Stomach (tissue), 9 donors: ENCODE data around the gene VPS51. TPM values are rescaled to one million over a fixed set of nuclear protein-coding genes. Genes with fewer than 3 reads are reported as not detected.

Experiments
- DNase-seq, 2 donors: peaks; one replicate each; pipeline versions ENCODE4 v3.0.0 to v3.0.0-alpha.2; 2013 to 2019
- H3K27ac ChIP-seq, 5 donors: fragments of 200-600 bp in 4 of 5; sonication (generic) in 4 of 5; one replicate each; pipeline ENCODE4 v1.5.1; 2013 to 2019; ENCODE audit warnings: mild to moderate bottlenecking in 1 of 5, moderate library complexity in 1 of 5
- H3K27me3 ChIP-seq, 3 donors: fragments of 200-600 bp; sonication (generic); one replicate each; pipeline ENCODE4 v1.5.1; 2017 to 2019; ENCODE audit warnings: mixed run types in 1 of 3
- H3K36me3 ChIP-seq, 4 donors: fragments of 200-600 bp; sonication (generic); 1 replicate in 3 of 4; 2 replicates in 1 of 4; pipeline ENCODE4 v1.5.1; 2016 to 2019
- H3K4me1 ChIP-seq, 4 donors: fragments of 200-600 bp; sonication (generic); one replicate each; pipeline ENCODE4 v1.5.1; 2016 to 2019
- H3K4me3 ChIP-seq, 4 donors: fragments of 200-600 bp; sonication (generic) in 3 of 4; one replicate each; pipeline ENCODE4 v1.5.1; 2016 to 2019; ENCODE audit warnings: mild to moderate bottlenecking in 1 of 4
- H3K9me3 ChIP-seq, 4 donors: fragments of 200-600 bp; sonication (generic); one replicate each; pipeline ENCODE4 v1.5.1; 2016 to 2019
- EP300 ChIP-seq: sonication (generic); formaldehyde crosslinking; IDR thresholded peaks from one replicate; pipeline ENCODE4 v1.6.1; 2017; ENCODE audit warnings: antibody characterized with exemption
- POLR2A ChIP-seq, 4 donors: fragments of 450-650 bp; IDR thresholded peaks; one replicate each; pipeline ENCODE4 v1.6.1; 2016; ENCODE audit warnings: antibody characterized with exemption in 4 of 4, control low read depth in 2 of 4, mild to moderate bottlenecking in 1 of 4, moderate library complexity in 1 of 4
- POLR2AphosphoS5 ChIP-seq, 3 donors: sonication (generic); formaldehyde crosslinking; IDR thresholded peaks; one replicate each; pipeline ENCODE4 v1.6.1; 2016; ENCODE audit warnings: antibody characterized with exemption in 3 of 3
- WGBS, 5 donors: extraction: QIAGEN DNeasy Blood & Tissue Kit in 3 of 5; methylation state at CpG; one replicate each; pipeline versions ENCODE4 v1.1.5 to v1.1.7; 2013 to 2018; 5-methylcytosine and 5-hydroxymethylcytosine counted together
- intact Hi-C: fragments of 100-400 bp; cut with DNase I; formaldehyde crosslinking; loops from one replicate; pipeline ENCODE4 v1.15.1; 2023; ENCODE audit warnings: low total_unique reads
- polyA plus RNA-seq, 3 donors: library from polyadenylated mRNA; stranded (reverse); fragments of 200-250 nt; gene quantifications; one replicate each; pipeline ENCODE4 v1.2.3, GENCODE V29; 2013
- total RNA-seq, 5 donors: library from RNA; depleted of rRNA; stranded (reverse); fragments of >200 nt; gene quantifications; one replicate each; pipeline versions ENCODE4 v1.1.0 to v1.2.3, GENCODE V29; 2014 to 2016
- TF ChIP-seq, protein P1 (sequence below), 7 experiments: fragments of 450-650 bp in 4 of 7; fragments of 200-600 bp in 3 of 7; sonication (generic) in 3 of 7; IDR thresholded peaks; one replicate each; pipeline ENCODE4 v1.5.1; 2016 to 2019; ENCODE audit warnings: antibody characterized with exemption in 7 of 7, control low read depth in 2 of 7, mild to moderate bottlenecking in 1 of 7
- donor health status: healthy with polysubstance abuse.
- donor health status: Bipolar disorder and iron deficiency.
- donor health status: healthy.

The VPS51 gene
- total and polyA plus RNA-seq, 8 donors = 124 to 2,272 (median 202) TPM

DNA sequence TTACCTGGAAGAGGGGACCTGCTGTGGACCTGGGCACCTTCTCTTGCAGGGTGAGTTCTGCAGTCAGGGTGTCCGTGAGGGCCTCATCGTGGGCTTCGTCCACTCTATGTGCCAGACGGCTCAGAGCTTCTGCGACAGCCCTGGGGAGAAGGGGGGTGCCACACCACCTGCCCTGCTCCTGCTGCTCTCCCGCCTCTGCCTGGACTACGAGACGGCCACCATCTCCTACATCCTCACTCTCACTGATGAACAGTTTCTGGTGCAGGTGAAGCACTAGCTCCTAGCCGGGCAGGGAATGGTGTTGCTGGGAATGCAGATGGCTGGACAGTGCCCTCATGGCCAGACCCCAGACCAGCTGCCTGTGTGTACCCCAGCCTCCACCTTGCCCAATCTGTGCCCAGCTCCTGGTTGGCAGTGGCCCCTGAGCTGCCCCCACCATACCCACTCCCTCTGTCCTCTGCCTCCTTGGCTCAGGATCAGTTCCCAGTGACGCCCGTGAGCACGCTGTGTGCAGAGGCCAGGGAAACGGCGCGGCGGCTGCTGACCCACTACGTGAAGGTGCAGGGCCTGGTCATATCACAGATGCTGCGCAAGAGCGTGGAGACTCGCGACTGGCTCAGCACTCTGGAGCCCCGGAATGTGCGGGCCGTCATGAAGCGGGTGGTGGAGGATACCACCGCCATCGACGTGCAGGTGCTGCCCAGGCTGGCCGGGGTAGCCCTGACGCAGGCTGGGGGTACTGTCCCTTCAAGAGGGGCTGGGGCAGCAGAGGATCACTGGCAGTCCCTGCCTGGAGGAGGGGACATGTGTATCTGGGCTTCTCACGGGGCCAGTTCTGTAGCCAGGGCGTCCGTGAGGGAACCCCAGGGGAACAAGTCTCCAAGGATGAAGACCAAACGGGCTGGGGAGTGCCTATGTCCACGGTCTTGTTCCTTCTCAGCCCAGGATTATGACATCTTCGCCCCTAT, 13.5 kb downstream of the VPS51 start:
- H3K36me3 ChIP-seq = peaks cover 24 to 43% (median 41%) of the 10 kb centered on the region in 4 donors
- no peaks in the 10 kb centered on the region for H3K9me3 ChIP-seq
- H3K27me3 ChIP-seq = peaks cover 0 to 4% (median 0%) of the 10 kb centered on the region in 3 donors
- TF ChIP-seq, protein P1, sequence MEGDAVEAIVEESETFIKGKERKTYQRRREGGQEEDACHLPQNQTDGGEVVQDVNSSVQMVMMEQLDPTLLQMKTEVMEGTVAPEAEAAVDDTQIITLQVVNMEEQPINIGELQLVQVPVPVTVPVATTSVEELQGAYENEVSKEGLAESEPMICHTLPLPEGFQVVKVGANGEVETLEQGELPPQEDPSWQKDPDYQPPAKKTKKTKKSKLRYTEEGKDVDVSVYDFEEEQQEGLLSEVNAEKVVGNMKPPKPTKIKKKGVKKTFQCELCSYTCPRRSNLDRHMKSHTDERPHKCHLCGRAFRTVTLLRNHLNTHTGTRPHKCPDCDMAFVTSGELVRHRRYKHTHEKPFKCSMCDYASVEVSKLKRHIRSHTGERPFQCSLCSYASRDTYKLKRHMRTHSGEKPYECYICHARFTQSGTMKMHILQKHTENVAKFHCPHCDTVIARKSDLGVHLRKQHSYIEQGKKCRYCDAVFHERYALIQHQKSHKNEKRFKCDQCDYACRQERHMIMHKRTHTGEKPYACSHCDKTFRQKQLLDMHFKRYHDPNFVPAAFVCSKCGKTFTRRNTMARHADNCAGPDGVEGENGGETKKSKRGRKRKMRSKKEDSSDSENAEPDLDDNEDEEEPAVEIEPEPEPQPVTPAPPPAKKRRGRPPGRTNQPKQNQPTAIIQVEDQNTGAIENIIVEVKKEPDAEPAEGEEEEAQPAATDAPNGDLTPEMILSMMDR (IDR thresholded peaks at IDR 0.05) = no peak
- TF ChIP-seq POLR2AphosphoS5 (IDR thresholded peaks at IDR 0.05) (no peak), POLR2A (IDR thresholded peaks at IDR 0.05) (no peak), EP300 (no peak)
- H3K4me3 ChIP-seq = no peak overlapping the region
- peaks cover 31 to 68% (median 60%) of the 10 kb centered on the region in 4 donors for H3K4me1 ChIP-seq
- intact Hi-C loops = no loop called here
- 74 to 90% (median 89%) methylated on average over 18 to 36 of the region's 36 CpGs for WGBS, 5 donors
- DNase-seq = no peak
- H3K27ac ChIP-seq = peak overlapping the region in 3 of 5 donors; percentile 1 to 84 (median 21)

DNA sequence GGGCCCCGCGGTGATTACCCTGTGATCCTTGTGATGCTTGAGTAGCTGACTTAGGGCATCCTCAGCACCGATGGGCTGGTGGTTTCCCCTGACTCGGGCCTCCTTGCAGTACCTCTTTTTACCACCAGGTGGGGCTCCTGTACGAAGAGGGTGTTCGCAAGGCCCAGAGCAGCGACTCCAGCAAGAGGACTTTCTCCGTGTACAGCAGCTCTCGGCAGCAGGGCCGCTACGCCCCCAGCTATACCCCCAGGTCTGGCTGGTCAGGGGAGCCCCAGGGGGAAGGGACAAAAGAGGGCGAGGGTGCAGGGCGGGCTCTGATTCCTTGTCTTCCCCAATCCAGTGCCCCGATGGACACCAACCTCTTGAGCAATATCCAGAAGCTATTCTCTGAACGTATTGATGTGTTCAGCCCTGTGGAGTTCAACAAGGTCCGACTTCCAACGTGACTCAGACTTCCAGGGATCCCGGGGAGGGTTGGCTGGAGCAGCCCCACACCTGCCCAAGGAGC, 14.4 kb downstream of the VPS51 start:
- Histone ChIP-seq H3K9me3 (no peaks in the 10 kb centered on the region), H3K27ac (peak overlapping the region; percentile 4 to 84 (median 74)), H3K36me3 (peaks cover 24 to 41% (median 38%) of the 10 kb centered on the region in 4 donors), H3K27me3 (peaks cover 0 to 4% (median 0%) of the 10 kb centered on the region in 3 donors), H3K4me3 (no peak overlapping the region), H3K4me1 (peaks cover 31 to 62% (median 56%) of the 10 kb centered on the region in 4 donors)
- DNase-seq = peak; percentile 93
- TF ChIP-seq POLR2A (IDR thresholded peaks at IDR 0.05) (no peak), EP300 (no peak), POLR2AphosphoS5 (IDR thresholded peaks at IDR 0.05) (peak in 1 of 3 donors; percentile 48)
- TF ChIP-seq, protein P1 (IDR thresholded peaks at IDR 0.05) = peak in 6 of 7 experiments; percentile 85 to 100 (median 100)
- WGBS, 5 donors = 8 to 11% (median 9%) methylated on average over 12 to 18 of the region's 18 CpGs
- intact Hi-C loops = no loop called here

DNA sequence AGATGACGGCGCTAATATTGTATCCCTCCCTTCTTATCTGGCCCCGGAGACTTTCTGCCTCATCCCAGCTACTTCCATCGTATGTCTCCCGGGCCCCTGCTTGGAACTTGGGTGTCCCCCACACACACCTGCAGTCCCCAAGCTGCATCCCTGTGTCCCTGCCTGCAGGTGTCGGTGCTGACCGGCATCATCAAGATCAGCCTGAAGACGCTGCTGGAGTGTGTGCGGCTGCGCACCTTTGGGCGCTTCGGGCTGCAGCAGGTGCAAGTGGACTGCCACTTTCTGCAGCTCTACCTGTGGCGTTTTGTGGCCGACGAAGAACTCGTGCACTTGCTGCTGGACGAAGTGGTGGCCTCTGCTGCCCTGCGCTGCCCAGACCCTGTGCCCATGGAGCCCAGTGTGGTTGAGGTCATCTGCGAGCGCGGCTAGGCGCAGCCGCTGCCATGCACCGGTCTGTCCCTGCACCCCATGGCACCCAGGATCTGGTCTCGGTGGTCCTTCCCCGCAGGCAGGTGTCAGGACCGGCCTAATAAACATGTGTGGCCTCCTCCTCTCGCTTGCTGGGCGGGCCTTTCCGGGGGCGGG, 15.2 kb downstream of the VPS51 start:
- no peak for DNase-seq
- Histone ChIP-seq H3K27me3 (peaks cover 0 to 4% (median 0%) of the 10 kb centered on the region in 3 donors), H3K27ac (peak overlapping the region; percentile 42 to 84 (median 74)), H3K9me3 (no peaks in the 10 kb centered on the region), H3K4me1 (peaks cover 38 to 68% (median 62%) of the 10 kb centered on the region in 4 donors), H3K36me3 (peaks cover 24 to 40% (median 38%) of the 10 kb centered on the region in 4 donors), H3K4me3 (peak overlapping the region; percentile 55 to 57 (median 57))
- TF ChIP-seq, protein P1 (IDR thresholded peaks at IDR 0.05) = peak in 1 of 7 experiments; percentile 12
- no peak for TF ChIP-seq POLR2A (IDR thresholded peaks at IDR 0.05)
- intact Hi-C loops = no loop called here
- WGBS, 5 donors = 45 to 81% (median 61%) methylated on average over 15 to 31 of the region's 31 CpGs
